H9 (cell line): Measurements from ENCODE around the gene ADAMTS17. TPM values are rescaled to one million over a fixed set of nuclear protein-coding genes. Genes with fewer than 3 reads are reported as not detected.

Experiments
- DNase-seq: peaks from one replicate; pipeline ENCODE4 v3.0.0-alpha.2; 2017
- H2AFZ ChIP-seq: one replicate; pipeline ENCODE4 v1.6.1; 2013; ENCODE audit warnings: mild to moderate bottlenecking, low read length, control low read depth, moderate library complexity
- H2AK5ac ChIP-seq: 2 replicates; pipeline ENCODE4 v1.6.1; 2013; ENCODE audit warnings: low read length, control low read depth, mixed read lengths; ENCODE audit not compliant: insufficient read length
- H2BK120ac ChIP-seq: one replicate; pipeline ENCODE4 v1.6.1; 2013; ENCODE audit warnings: low read depth, mild to moderate bottlenecking, low read length, control low read depth, inconsistent platforms; ENCODE audit not compliant: poor library complexity, severe bottlenecking
- H2BK12ac ChIP-seq: 2 replicates; pipeline ENCODE4 v1.6.1; 2013; ENCODE audit warnings: low read length, control low read depth, mixed read lengths, low read depth; ENCODE audit not compliant: insufficient read length
- H2BK15ac ChIP-seq: 2 replicates; pipeline ENCODE4 v1.6.1; 2013; ENCODE audit warnings: low read depth, low read length, control low read depth
- H2BK20ac ChIP-seq: one replicate; pipeline ENCODE4 v1.6.1; 2013; ENCODE audit warnings: low read depth, mild to moderate bottlenecking, low read length, control low read depth, inconsistent platforms; ENCODE audit not compliant: poor library complexity, severe bottlenecking
- H2BK5ac ChIP-seq: 2 replicates; pipeline ENCODE4 v1.6.1; 2013; ENCODE audit warnings: low read length, control low read depth, mixed read lengths; ENCODE audit not compliant: insufficient read length
- H3K14ac ChIP-seq: 2 replicates; pipeline ENCODE4 v1.6.1; 2013; ENCODE audit warnings: low read length, control low read depth; ENCODE audit not compliant: insufficient read depth
- H3K18ac ChIP-seq: 2 replicates; pipeline ENCODE4 v1.6.1; 2013; ENCODE audit warnings: low read depth, mild to moderate bottlenecking, mixed read lengths, low read length, control low read depth; ENCODE audit not compliant: insufficient read length
- H3K23ac ChIP-seq: 2 replicates; pipeline ENCODE4 v1.6.1; 2013; ENCODE audit warnings: low read length, control low read depth, mixed read lengths, low read depth; ENCODE audit not compliant: insufficient read length
- H3K23me2 ChIP-seq: 2 replicates; pipeline ENCODE4 v1.6.1; 2013; ENCODE audit warnings: low read depth, mild to moderate bottlenecking, mixed read lengths, low read length, control low read depth; ENCODE audit not compliant: insufficient read length, poor library complexity, severe bottlenecking
- H3K27ac ChIP-seq: 2 replicates; pipeline ENCODE4 v1.5.1; 2013; ENCODE audit warnings: low read length, control low read depth, mixed read lengths, low read depth; ENCODE audit not compliant: insufficient read length
- H3K27me3 ChIP-seq: 2 replicates; pipeline ENCODE4 v1.6.1; 2013; ENCODE audit warnings: low read length, control low read depth, inconsistent platforms; ENCODE audit not compliant: insufficient read depth
- H3K4ac ChIP-seq: 2 replicates; pipeline ENCODE4 v1.6.1; 2013; ENCODE audit warnings: low read depth, mild to moderate bottlenecking, control low read depth, inconsistent platforms, low read length, moderate library complexity
- H3K4me1 ChIP-seq: 2 replicates; pipeline ENCODE4 v1.6.1; 2013; ENCODE audit warnings: low read length, control low read depth, inconsistent platforms; ENCODE audit not compliant: insufficient read depth
- H3K4me2 ChIP-seq: 2 replicates; pipeline ENCODE4 v1.6.1; 2013; ENCODE audit warnings: low read length, control low read depth, mixed read lengths; ENCODE audit not compliant: insufficient read length, insufficient read depth
- H3K56ac ChIP-seq: 2 replicates; pipeline ENCODE4 v1.6.1; 2013; ENCODE audit warnings: low read depth, mild to moderate bottlenecking, mixed read lengths, low read length, control low read depth; ENCODE audit not compliant: insufficient read length
- H3K79me1 ChIP-seq: 2 replicates; pipeline ENCODE4 v1.6.1; 2013; ENCODE audit warnings: low read depth, mild to moderate bottlenecking, moderate library complexity, low read length, control low read depth, inconsistent platforms; ENCODE audit not compliant: insufficient read depth, poor library complexity, severe bottlenecking
- H3K79me2 ChIP-seq: 2 replicates; pipeline ENCODE4 v1.6.1; 2013; ENCODE audit warnings: low read length, control low read depth, inconsistent platforms; ENCODE audit not compliant: insufficient read depth
- H3K9ac ChIP-seq: 2 replicates; pipeline ENCODE4 v1.6.1; 2013; ENCODE audit warnings: low read length, control low read depth, mixed read lengths; ENCODE audit not compliant: insufficient read length; ENCODE audit errors: extremely low read depth
- H3K9me3 ChIP-seq: one replicate; pipeline ENCODE4 v1.6.1; 2013; ENCODE audit warnings: low read depth, low read length, inconsistent platforms; ENCODE audit not compliant: control insufficient read depth
- H3T11ph ChIP-seq: one replicate; pipeline ENCODE4 v1.6.1; 2013; ENCODE audit warnings: mild to moderate bottlenecking, low read length, control low read depth, inconsistent platforms
- H4K20me1 ChIP-seq: one replicate; pipeline ENCODE4 v1.6.1; 2013; ENCODE audit not compliant: control insufficient read depth, insufficient read length, insufficient read depth
- H4K5ac ChIP-seq: 2 replicates; pipeline ENCODE4 v1.6.1; 2013; ENCODE audit warnings: low read depth, mild to moderate bottlenecking, mixed read lengths, low read length, control low read depth; ENCODE audit not compliant: insufficient read length
- H4K8ac ChIP-seq: replicated peaks from 2 replicates; pipeline ENCODE4 v1.6.1; 2013; ENCODE audit warnings: low read length, control low read depth, mixed read lengths, low read depth; ENCODE audit not compliant: insufficient read length
- H4K91ac ChIP-seq: 2 replicates; pipeline ENCODE4 v1.6.1; 2013; ENCODE audit warnings: low read depth, mild to moderate bottlenecking, moderate library complexity, mixed read lengths, low read length, control low read depth; ENCODE audit not compliant: insufficient read length
- H3K27ac Mint-ChIP-seq, 3 experiments: 2 replicates in 2 of 3; 3 replicates in 1 of 3; pipeline ENCODE4 v1.8.0; 2020 to 2021; ENCODE audit warnings: mixed read lengths in 3 of 3, mild to moderate bottlenecking in 1 of 3, moderate library complexity in 1 of 3
- H3K27me3 Mint-ChIP-seq: 2 replicates; pipeline ENCODE4 v1.8.0; 2021; ENCODE audit warnings: low read depth, mild to moderate bottlenecking, moderate library complexity, mixed read lengths
- H3K36me3 Mint-ChIP-seq, 3 experiments: 2 replicates in 2 of 3; 3 replicates in 1 of 3; pipeline ENCODE4 v1.8.0; 2020 to 2021; ENCODE audit warnings: low read depth in 3 of 3, mixed read lengths in 3 of 3; ENCODE audit not compliant: insufficient read depth in 1 of 3
- H3K4me1 Mint-ChIP-seq, 2 experiments: 2 replicates each; pipeline ENCODE4 v1.8.0; 2020; ENCODE audit warnings: mixed read lengths in 2 of 2
- H3K4me3 Mint-ChIP-seq, 2 experiments: 2 replicates in 1 of 2; 3 replicates in 1 of 2; pipeline ENCODE4 v1.8.0; 2020 to 2021; ENCODE audit warnings: mild to moderate bottlenecking in 2 of 2, mixed read lengths in 2 of 2, moderate library complexity in 1 of 2
- H3K9me3 Mint-ChIP-seq, 2 experiments: 2 replicates in 1 of 2; 3 replicates in 1 of 2; pipeline ENCODE4 v1.8.0; 2020; ENCODE audit warnings: mild to moderate bottlenecking in 2 of 2, mixed read lengths in 2 of 2, moderate library complexity in 1 of 2
- WGBS: extraction: QIAGEN DNeasy Blood & Tissue Kit; methylation state at CpG from one replicate; pipeline ENCODE4 v1.1.7; 2013; ENCODE audit warnings: missing lambda C conversion rate, low lambda C conversion rate, mixed read lengths; ENCODE audit not compliant: insufficient read length; ENCODE audit errors: extremely low coverage; 5-methylcytosine and 5-hydroxymethylcytosine counted together
- total RNA-seq: library from RNA; stranded (reverse); gene quantifications from 2 replicates; pipeline ENCODE4 v1.2.1, GENCODE V29; 2021
- TF ChIP-seq, protein P1 (sequence below): fragments of 200-600 bp; sonication (generic); conservative IDR thresholded peaks from 3 replicates; pipeline ENCODE4 v1.8.0; 2021; ENCODE audit warnings: antibody characterized with exemption, mild to moderate bottlenecking

The ADAMTS17 gene
- total RNA-seq, 1 experiment from 2014 or later, result 2.9 TPM

GRCh38 chr15:100143378-100143777 is 198.4 kb downstream of the ADAMTS17 start:
- Histone ChIP-seq H3K27ac (no peak overlapping the region), H2BK120ac (no peak overlapping the region), H3K79me1 (no peaks in the 10 kb centered on the region), H3K18ac (no peak overlapping the region), H2AFZ (no peak overlapping the region), H3K23ac (no peak overlapping the region), H2BK15ac (no peak overlapping the region), H3K4me2 (no peak overlapping the region), H3K4me1 (no peaks in the 10 kb centered on the region), H3K23me2 (no peaks in the 10 kb centered on the region), H2BK5ac (no peak overlapping the region), H3K4ac (no peak overlapping the region), H2AK5ac (no peak overlapping the region), H3K27me3 (no peaks in the 10 kb centered on the region), H3T11ph (no peak overlapping the region), H4K91ac (no peak overlapping the region), H4K20me1 (no peaks in the 10 kb centered on the region), H2BK12ac (no peak overlapping the region), H4K5ac (no peak overlapping the region), H3K56ac (no peak overlapping the region), H3K9ac (no peak overlapping the region), H3K14ac (no peak overlapping the region), H3K9me3 (peaks cover 9% of the 10 kb centered on the region), H3K79me2 (no peaks in the 10 kb centered on the region), H2BK20ac (no peak overlapping the region), H4K8ac (no peak overlapping the region)
- Mint-ChIP-seq H3K9me3 (peaks cover 15 to 17% of the 10 kb centered on the region in 2 experiments), H3K27me3 (peaks cover 4% of the 10 kb centered on the region), H3K36me3 (peaks cover 10 to 12% (median 11%) of the 10 kb centered on the region in 3 experiments; a peak in 6 of 7 replicates), H3K27ac (no peak overlapping the region), H3K4me1 (no peaks in the 10 kb centered on the region), H3K4me3 (no peak overlapping the region)
- TF ChIP-seq, protein P1, sequence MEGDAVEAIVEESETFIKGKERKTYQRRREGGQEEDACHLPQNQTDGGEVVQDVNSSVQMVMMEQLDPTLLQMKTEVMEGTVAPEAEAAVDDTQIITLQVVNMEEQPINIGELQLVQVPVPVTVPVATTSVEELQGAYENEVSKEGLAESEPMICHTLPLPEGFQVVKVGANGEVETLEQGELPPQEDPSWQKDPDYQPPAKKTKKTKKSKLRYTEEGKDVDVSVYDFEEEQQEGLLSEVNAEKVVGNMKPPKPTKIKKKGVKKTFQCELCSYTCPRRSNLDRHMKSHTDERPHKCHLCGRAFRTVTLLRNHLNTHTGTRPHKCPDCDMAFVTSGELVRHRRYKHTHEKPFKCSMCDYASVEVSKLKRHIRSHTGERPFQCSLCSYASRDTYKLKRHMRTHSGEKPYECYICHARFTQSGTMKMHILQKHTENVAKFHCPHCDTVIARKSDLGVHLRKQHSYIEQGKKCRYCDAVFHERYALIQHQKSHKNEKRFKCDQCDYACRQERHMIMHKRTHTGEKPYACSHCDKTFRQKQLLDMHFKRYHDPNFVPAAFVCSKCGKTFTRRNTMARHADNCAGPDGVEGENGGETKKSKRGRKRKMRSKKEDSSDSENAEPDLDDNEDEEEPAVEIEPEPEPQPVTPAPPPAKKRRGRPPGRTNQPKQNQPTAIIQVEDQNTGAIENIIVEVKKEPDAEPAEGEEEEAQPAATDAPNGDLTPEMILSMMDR, result no peak
- DNase-seq, result no peak
- WGBS, result no CpG with 5 or more reads among the region's 1 CpG
